GM21576 (cell line): ENCODE results near the gene TCP10L.
"Not testable (repeated sequence)": the region's sequence is repeated elsewhere in the genome, so short reads cannot be mapped to it uniquely, and the experiment has no call there.

ENCODE experiments used
- ATAC-seq: cut with Tn5 transposase; IDR thresholded peaks from one replicate; pipeline ENCODE4 v1.9.1; 2021; ENCODE audit warnings: mild to moderate bottlenecking, moderate library complexity; ENCODE audit not compliant: unreplicated experiment

The TCP10L gene, protein sequence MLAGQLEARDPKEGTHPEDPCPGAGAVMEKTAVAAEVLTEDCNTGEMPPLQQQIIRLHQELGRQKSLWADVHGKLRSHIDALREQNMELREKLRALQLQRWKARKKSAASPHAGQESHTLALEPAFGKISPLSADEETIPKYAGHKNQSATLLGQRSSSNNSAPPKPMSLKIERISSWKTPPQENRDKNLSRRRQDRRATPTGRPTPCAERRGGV

GRCh38 chr21:32585042-32585710, at the start of gene TCP10L:
TCP10L (minus strand) TSS chr21:32585523; CDS start chr21:32584304, 1,219 bp downstream.
- ATAC-seq = no peak

DNA sequence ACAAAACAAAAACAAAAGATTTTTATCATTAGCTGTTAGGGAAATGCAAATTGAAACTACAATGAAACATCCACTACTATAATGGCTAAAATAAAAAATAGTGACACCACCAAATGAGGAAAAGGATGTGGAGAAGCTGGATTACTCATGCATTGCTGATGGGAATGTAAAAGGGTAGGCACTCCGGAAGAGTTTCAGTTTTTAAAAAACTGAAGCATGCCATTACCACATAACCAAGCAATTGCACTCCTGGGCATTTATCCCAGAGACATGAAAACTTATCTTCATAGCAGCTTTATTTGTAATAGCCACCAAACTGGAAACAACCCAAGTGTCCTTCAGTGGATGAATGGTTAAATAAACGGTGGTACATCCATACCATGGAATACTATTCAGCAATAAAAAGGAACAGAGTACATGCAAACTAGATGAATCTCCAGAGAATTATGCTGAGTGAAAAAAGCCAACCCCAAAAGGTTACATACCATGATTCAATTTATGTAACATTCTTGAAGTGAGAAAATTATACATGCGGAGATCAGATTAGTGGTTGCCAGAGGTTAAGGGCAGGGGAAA, 41.4 kb upstream of the TCP10L start:
- ATAC-seq = no peak

GRCh38 chr21:32618218-32618617, 32.9 kb upstream of the TCP10L start:
- not testable (repeated sequence) for ATAC-seq

- no peak for ATAC-seq
Observed at GRCh38 chr21:32613436-32614043, 28.2 kb upstream of the TCP10L start.

DNA sequence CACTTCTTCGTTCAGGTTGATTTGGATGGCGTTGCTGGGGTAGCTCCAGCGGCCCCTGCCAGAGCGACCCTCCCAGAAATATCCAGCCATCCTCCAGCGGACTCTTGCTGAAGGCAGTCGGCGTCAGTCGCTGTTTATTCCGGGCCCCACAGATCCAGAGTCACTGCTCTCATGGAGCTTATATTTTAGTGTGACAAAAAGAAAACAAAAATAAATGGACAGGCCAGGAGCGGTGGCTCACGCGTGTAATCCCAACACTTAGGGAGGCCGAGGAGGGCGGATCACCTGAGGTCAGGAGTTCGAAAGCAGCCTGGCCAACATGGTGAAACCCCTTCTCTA, 27.6 kb upstream of the TCP10L start:
- ATAC-seq = no peak

GRCh38 chr21:32612075-32612998, 27.0 kb upstream of the TCP10L start, which contains the start of gene CFAP298:
CFAP298 (minus strand) TSS chr21:32612377; CDS start chr21:32612243, 134 bp downstream.
- ATAC-seq = peak; percentile 90

DNA sequence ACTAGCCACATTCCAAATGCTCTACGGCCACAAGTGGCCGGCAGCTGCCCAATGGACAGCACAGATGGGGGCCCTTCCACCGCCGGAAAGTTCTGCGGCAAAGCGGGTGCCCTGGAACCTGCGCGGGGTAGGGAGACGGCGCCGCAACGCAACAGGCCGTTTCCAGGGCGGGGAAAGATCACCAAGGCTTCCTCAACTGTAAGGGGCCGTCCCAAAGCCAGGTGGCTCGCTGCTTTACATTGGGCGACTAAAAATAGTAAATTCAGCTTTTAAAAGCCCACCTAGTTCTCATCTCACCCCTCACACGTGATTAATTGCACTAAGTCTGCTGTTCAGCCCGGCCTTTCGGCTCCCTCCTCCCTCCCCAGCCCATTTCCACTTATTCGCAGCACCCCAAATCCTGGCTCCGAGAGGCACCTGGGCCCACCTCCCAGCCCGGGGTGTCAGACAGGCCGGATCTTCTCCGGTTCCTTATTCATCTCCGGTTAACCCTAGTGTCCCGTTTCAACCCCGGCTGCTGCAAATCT, 26.2 kb upstream of the TCP10L start:
- ATAC-seq = no peak

- not testable (repeated sequence) for ATAC-seq
Observed at GRCh38 chr21:32610940-32611339, 25.6 kb upstream of the TCP10L start.

DNA sequence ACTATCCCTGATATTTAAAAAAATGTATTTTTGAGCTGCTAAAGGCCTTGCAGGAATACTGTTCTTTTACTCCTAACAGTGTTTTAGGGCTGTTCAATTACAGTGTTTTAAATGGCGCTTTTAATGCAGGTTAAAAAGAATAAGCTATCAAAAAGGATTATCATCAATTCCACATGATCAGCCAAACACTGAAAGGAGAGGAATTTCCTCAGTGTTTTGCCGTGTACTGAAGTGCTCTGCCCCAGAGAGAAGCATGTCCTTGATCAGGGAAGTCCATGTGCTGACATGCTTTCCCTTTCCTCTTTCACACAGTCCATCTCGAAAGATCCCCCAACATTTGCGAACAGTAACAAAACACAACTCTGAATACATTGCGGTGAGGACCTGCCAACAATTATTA, 23.5 kb upstream of the TCP10L start:
- ATAC-seq = no peak

- ATAC-seq = no peak
Observed at GRCh38 chr21:32605469-32605868, 20.1 kb upstream of the TCP10L start.

GRCh38 chr21:32604464-32604863, 19.1 kb upstream of the TCP10L start:
- ATAC-seq = no peak

- ATAC-seq = no peak
Observed at GRCh38 chr21:32603131-32603530, 17.8 kb upstream of the TCP10L start.

DNA sequence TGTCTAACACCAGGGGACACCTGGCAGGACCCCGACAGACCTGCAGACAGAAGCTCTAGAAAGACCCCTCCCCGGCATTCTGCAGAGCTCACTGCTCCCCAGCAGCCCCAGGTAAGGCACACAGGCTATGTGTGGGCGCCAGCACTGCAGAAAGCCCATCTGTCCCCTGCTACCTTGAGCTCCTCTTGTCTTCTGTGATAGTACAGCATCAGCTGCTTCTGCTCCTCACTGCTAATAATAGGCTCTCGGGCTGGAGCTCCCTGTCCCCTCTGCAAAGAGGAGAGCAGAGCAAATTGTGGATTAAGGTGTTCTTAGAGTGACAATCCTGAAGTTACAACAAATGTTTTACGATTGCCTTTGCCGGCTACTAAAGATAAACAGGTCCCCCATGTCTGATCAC, 16.8 kb upstream of the TCP10L start:
- ATAC-seq = no peak

GRCh38 chr21:32599526-32599925, 14.2 kb upstream of the TCP10L start:
- ATAC-seq = no peak

- no peak for ATAC-seq
Observed at GRCh38 chr21:32599091-32599490, 13.8 kb upstream of the TCP10L start.

- no peak for ATAC-seq
Observed at GRCh38 chr21:32597205-32597604, 11.9 kb upstream of the TCP10L start.

DNA sequence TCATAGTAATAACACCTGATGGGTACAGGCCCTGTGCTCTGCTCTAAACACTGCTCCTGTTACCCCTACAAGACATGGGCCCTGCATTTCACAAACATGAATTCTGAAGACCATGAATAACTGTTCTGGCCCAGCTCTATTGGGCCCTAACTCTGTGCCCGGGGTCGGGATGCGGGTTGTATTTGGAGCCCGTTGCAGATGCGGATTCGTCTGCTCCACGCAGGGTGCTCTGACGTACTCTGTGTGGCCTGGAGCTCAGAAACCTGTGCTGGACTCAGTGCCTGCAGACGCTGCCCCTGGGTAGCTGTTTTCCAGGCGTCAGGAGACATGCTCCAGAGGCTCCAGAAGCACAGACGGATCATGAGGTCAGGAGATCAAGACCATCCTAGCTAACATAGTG, 10.1 kb upstream of the TCP10L start:
- no peak for ATAC-seq

DNA sequence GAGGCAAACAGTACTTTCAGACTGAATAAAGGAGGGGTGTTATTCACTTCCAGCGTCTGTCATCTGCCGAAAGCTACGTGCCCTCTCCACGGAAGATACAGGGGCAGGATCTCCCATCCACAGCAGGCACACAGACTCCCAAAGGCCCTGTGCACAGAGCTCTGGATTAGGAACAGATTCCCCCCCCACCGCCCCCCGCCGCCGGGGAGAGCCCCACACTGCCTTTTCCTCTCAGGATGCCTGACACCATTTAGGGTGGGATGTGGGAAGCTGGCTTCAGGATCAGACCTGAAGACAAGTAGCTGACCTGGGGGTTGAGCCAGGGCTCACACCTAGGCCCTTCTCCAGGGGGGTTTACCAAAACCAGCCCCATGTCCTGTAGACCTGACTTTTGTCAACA, 8.4 kb upstream of the TCP10L start:
- no peak for ATAC-seq

- ATAC-seq = no peak
Observed at GRCh38 chr21:32592929-32593502, 7.7 kb upstream of the TCP10L start.

DNA sequence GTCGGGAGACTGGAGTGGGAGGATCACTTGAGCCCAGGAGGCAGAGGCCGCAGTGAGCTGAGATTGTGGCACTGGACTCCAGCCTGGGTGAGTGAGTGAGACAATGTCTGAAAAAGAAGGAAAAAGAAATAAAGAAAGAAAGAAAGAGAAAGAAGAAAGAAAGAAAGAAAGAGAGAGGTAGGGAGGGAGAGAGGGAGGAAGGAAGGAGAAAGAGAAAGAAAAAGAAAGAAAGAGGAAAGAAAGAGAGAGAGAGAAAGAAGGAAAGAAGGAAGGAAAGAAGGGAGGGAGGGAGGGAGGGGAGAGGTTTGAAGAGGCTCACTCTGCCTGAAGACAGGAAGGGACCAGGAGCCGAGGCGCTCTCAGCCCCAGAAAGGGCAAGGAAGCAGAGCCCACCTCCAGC, 4.8 kb upstream of the TCP10L start:
- ATAC-seq = no peak
